ENCODE data around the gene TGFB3.

TGFB3 gene

DNA sequence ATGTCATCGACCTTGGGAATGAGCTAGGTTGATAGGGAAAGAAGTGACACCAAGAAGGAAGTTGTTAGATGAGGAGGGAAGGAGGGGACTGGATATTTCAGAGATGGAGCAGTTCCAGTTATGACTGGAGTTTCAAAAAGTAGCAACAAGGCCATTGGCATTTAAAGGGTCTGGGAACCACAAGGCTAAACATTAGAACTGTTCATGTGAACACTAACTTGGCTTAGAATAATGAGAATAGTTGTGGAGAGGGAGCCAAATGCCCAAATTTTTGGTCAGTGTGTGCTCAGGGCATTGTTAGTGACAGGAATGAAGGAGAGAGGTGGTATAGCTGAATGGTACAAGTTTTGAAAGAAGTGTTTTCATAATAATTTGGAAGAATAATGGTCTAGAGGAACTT, 20.6 kb upstream of the TGFB3 start:
- TF ChIP-seq, protein P1, sequence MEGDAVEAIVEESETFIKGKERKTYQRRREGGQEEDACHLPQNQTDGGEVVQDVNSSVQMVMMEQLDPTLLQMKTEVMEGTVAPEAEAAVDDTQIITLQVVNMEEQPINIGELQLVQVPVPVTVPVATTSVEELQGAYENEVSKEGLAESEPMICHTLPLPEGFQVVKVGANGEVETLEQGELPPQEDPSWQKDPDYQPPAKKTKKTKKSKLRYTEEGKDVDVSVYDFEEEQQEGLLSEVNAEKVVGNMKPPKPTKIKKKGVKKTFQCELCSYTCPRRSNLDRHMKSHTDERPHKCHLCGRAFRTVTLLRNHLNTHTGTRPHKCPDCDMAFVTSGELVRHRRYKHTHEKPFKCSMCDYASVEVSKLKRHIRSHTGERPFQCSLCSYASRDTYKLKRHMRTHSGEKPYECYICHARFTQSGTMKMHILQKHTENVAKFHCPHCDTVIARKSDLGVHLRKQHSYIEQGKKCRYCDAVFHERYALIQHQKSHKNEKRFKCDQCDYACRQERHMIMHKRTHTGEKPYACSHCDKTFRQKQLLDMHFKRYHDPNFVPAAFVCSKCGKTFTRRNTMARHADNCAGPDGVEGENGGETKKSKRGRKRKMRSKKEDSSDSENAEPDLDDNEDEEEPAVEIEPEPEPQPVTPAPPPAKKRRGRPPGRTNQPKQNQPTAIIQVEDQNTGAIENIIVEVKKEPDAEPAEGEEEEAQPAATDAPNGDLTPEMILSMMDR (IDR thresholded peaks at IDR 0.05; ENCODE audit: control extremely low read depth, extremely low read depth, low read depth, missing control alignments) = no peak
- DNase-seq (ENCODE audit: extremely low spot score) = no peak
- ChIA-PET POLR2A (no interaction called here), CTCF (interaction anchor here (0.7 to 1.5 kb wide), 3 partner anchors 9 to 96 kb away, joined by 3 to 5 read pairs (median 4); no protein-coding TSS in a partner anchor)

GRCh38 chr14:75999511-76000190, 17.9 kb upstream of the TGFB3 start:
- ChIA-PET CTCF (interaction anchor here (0.6 to 9.1 kb wide), 4 partner anchors 13 to 380 kb away, joined by 3 to 38 read pairs (median 5); partner anchors contain the start of gene TGFB3), POLR2A (no interaction called here)
- DNase-seq (ENCODE audit: extremely low spot score) = no peak
- TF ChIP-seq, protein P1 (IDR thresholded peaks at IDR 0.05; ENCODE audit: control extremely low read depth, extremely low read depth, low read depth, missing control alignments) = no peak

DNA sequence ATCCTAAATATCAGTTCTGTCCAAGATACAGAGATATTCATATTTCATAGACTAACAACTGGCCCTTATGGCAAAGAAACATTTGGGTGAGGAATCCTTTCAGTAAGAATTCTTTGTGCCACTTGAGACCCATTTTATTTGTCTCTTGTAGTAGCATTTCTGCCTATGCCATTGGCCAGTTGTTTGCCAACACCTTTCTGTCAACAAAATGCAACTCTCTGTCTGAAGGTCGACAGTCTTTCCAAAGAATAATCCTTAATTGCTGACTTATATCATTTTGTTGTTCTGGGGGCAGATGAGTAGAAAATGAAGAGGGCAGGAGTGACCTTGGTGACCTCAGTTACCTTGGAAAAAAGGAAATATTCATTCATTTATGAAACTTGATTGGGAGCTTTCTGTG, 14.7 kb upstream of the TGFB3 start:
- no peak for DNase-seq (ENCODE audit: extremely low spot score)
- CTCF ChIA-PET = interaction anchor here (1.6 to 9.1 kb wide), 2 partner anchors 15 to 288 kb away, joined by 6 to 38 read pairs; partner anchors contain the start of gene TGFB3
- TF ChIP-seq, protein P1 (IDR thresholded peaks at IDR 0.05; ENCODE audit: control extremely low read depth, extremely low read depth, low read depth, missing control alignments) = no peak
- POLR2A ChIA-PET = no interaction called here

- DNase-seq (ENCODE audit: extremely low spot score) = no peak
- CTCF ChIA-PET = interaction anchor here (1.0 to 9.1 kb wide), 10 partner anchors 10 to 715 kb away, joined by 3 to 38 read pairs (median 6); partner anchors contain the start of gene TGFB3
- TF ChIP-seq, protein P1 (IDR thresholded peaks at IDR 0.05; ENCODE audit: control extremely low read depth, extremely low read depth, low read depth, missing control alignments) = no peak
- POLR2A ChIA-PET = no interaction called here
These were observed 13.7 kb upstream of the TGFB3 start for GRCh38 chr14:75995372-75996041.

GRCh38 chr14:75993567-75994041, 11.8 kb upstream of the TGFB3 start:
- POLR2A ChIA-PET = no interaction called here
- DNase-seq (ENCODE audit: extremely low spot score) = peak; percentile 23
- CTCF ChIA-PET = interaction anchor here (0.9 to 9.1 kb wide), 7 partner anchors 9 to 716 kb away, joined by 3 to 38 read pairs (median 6); partner anchors contain the start of gene TGFB3

DNA sequence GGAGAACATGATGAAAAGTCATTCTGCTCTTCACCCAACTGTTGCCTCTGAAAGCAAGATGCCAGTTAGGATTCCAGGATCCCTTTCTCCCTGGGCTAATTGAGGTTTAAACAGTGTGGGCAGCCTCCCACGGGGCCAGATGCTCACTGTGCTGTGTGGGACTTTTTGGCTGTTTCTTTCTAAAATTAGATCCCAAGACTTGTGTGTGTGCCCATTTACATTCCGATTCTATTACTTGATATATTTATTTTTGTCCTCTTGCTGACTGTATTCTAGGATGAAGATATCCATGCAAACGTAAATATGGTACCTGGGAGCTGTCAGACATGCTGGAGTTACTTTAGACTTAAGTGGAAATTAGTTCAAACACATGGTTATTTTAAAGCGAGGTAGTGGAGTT, 10.0 kb upstream of the TGFB3 start:
- TF ChIP-seq, protein P1 (IDR thresholded peaks at IDR 0.05; ENCODE audit: control extremely low read depth, extremely low read depth, low read depth, missing control alignments) = no peak
- POLR2A ChIA-PET = no interaction called here
- DNase-seq (ENCODE audit: extremely low spot score) = no peak
- CTCF ChIA-PET = interaction anchor here (1.0 to 9.1 kb wide), 3 partner anchors 10 to 282 kb away, joined by 3 to 38 read pairs (median 5); partner anchors contain the start of gene TGFB3

More at GRCh38 chr14:75993567-75994041, 11.8 kb upstream of the TGFB3 start:
- TF ChIP-seq, protein P1 (IDR thresholded peaks at IDR 0.05; ENCODE audit: control extremely low read depth, extremely low read depth, low read depth, missing control alignments) = no peak
